ENCODE measurements around the gene TSPAN8.

DNA sequence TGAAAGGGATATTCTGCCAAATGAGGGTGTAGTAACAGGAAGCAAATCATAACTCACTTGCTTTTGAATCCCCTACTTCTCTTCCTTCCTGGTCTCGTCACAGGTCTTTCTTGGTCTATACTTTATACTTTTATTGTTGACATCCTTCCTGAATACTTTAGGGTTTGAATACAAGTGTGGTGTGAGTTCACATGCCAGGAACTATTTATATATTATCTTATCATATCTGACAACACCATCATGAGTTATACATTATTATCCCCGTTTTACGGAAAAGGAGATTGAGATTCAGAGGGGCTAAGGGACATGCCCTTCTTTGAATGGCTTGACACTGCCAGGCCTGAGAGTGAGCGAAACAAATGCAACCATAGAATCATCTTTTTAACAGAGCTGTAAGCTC, 33.0 kb upstream of the TSPAN8 start:
- TF ChIP-seq POLR2AphosphoS5 (IDR thresholded peaks at IDR 0.05; ENCODE audit: borderline replicate concordance, low read depth, low read length) (no peak; the same call in 1 of the 2 replicates), EZH2 (IDR thresholded peaks at IDR 0.05) (no peak)
